MM.1S (cell line): ENCODE measurements around the gene CNNM4.

Source experiments
- CTCF ChIP-seq: fragments of 300-600 bp; sonication (generic); IDR thresholded peaks from 2 replicates; pipeline ENCODE4 v1.5.1; 2016; ENCODE audit warnings: antibody characterized with exemption, low read length, mixed read lengths
- EZH2 ChIP-seq: fragments of 300-600 bp; sonication (generic); optimal IDR thresholded peaks from 2 replicates; pipeline ENCODE3; 2017; ENCODE audit warnings: low read depth, mild to moderate bottlenecking, antibody characterized with exemption, low read length, mixed read lengths
- EZH2phosphoT487 ChIP-seq: fragments of 300-600 bp; sonication (generic); IDR thresholded peaks from 2 replicates; pipeline ENCODE4 v1.6.1; 2018; ENCODE audit warnings: antibody characterized with exemption, low read length

DNA sequence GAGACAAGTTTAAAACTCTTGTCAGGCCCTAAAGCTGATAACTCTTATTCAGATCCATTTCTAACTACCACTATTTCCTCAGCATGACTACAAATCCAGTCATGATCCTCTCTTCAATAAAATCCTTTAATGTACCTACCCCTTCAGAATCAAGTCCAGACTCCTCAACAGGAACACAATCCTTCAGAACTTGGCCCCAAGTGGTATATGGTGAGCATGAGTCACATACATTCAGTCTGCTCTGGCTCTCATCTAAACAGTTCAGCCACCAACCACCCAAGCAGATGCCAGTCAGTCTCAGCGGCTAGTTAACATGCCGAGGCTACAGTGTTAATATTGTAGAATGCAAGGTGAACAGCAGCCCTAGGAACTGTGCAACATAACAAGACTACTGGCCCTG is 30.5 kb upstream of the CNNM4 start:
- TF ChIP-seq CTCF (no peak), EZH2phosphoT487 (no peak), EZH2 (no peak)
